Stimulated activated CD8-positive, alpha-beta memory T cell treated with anti-CD3 and anti-CD28 coated beads, Interleukin-15, amount 100 ng/mL, for 48 hours (primary cell): ENCODE measurements around the gene ANKS1A.
A peak's percentile ranks its signal among the peaks of the same experiment; 100 is the strongest.
"Not testable (repeated sequence)": the region's sequence is repeated elsewhere in the genome, so short reads cannot be mapped to it uniquely, and the experiment has no call there.

Experiments used
- DNase-seq, 2 donors: peaks; one replicate each; pipeline ENCODE4 v3.0.0-alpha.2; 2020; ENCODE audit warnings: low read depth in 2 of 2

ANKS1A gene

GRCh38 chr6:35106061-35106460, 217.0 kb downstream of the ANKS1A start:
- not testable (repeated sequence) for DNase-seq

GRCh38 chr6:35107208-35107607, 218.2 kb downstream of the ANKS1A start:
- not testable (repeated sequence) for DNase-seq

GRCh38 chr6:35107761-35108160, 218.7 kb downstream of the ANKS1A start:
- DNase-seq, result not testable (repeated sequence)

- no peak for DNase-seq
Measured at GRCh38 chr6:35108309-35108885, 219.3 kb downstream of the ANKS1A start.

- DNase-seq, result no peak
Measured at GRCh38 chr6:35120746-35121145, 231.7 kb downstream of the ANKS1A start.

- DNase-seq, result no peak
Measured at GRCh38 chr6:35124356-35124755, 235.3 kb downstream of the ANKS1A start.

GRCh38 chr6:35128042-35128441, 239.0 kb downstream of the ANKS1A start:
- DNase-seq, result no peak

GRCh38 chr6:35128496-35128895, 239.4 kb downstream of the ANKS1A start:
- DNase-seq, result no peak

- no peak for DNase-seq
Measured at GRCh38 chr6:35136185-35136584, 247.1 kb downstream of the ANKS1A start.

GRCh38 chr6:35138191-35138590, 249.1 kb downstream of the ANKS1A start:
- DNase-seq, result not testable (repeated sequence)

GRCh38 chr6:35139470-35139869, 250.4 kb downstream of the ANKS1A start:
- no peak for DNase-seq

GRCh38 chr6:35139924-35140638, 251.0 kb downstream of the ANKS1A start:
- DNase-seq, result peak; percentile 13 to 19

GRCh38 chr6:35140639-35141006, 251.6 kb downstream of the ANKS1A start:
- no peak for DNase-seq
